CD4-positive, alpha-beta T cell treated with Interleukin-4 for 1 hour (primary cell): Measurements from ENCODE around the gene SKI.
A peak's percentile ranks its signal among the peaks of the same experiment; 100 is the strongest.

Experiments used
- DNase-seq, 2 donors: peaks; one replicate each; pipeline ENCODE4 v3.0.0-alpha.2; 2020 to 2022

SKI gene

GRCh38 chr1:2298685-2299084 lies 70.6 kb downstream of the SKI start:
- DNase-seq, result no peak

GRCh38 chr1:2299131-2299627 lies 71.1 kb downstream of the SKI start:
- DNase-seq, result no peak

GRCh38 chr1:2300004-2300771 lies 72.1 kb downstream of the SKI start:
- DNase-seq, result peak; percentile 86 to 92

GRCh38 chr1:2300851-2301606 lies 72.9 kb downstream of the SKI start:
- peak; percentile 94 to 98 for DNase-seq

GRCh38 chr1:2301607-2302291 lies 73.6 kb downstream of the SKI start:
- DNase-seq, result no peak

- DNase-seq, result no peak
Observed at GRCh38 chr1:2302292-2302925, 74.3 kb downstream of the SKI start.

- DNase-seq, result no peak
Observed at GRCh38 chr1:2303016-2303775, 75.1 kb downstream of the SKI start.

GRCh38 chr1:2303781-2304180 lies 75.7 kb downstream of the SKI start:
- no peak for DNase-seq

GRCh38 chr1:2304282-2304681 lies 76.2 kb downstream of the SKI start:
- no peak for DNase-seq

- DNase-seq, result peak in 1 of 2 donors; percentile 38
Observed at GRCh38 chr1:2304921-2305681, 77.0 kb downstream of the SKI start.

- no peak for DNase-seq
Observed at GRCh38 chr1:2306151-2306978, 78.2 kb downstream of the SKI start.

- no peak for DNase-seq
Observed at GRCh38 chr1:2307064-2307605, 79.0 kb downstream of the SKI start.

GRCh38 chr1:2307972-2308371 lies 79.9 kb downstream of the SKI start:
- DNase-seq, result no peak

- DNase-seq, result no peak
Observed at GRCh38 chr1:2308844-2309243, 80.7 kb downstream of the SKI start.

GRCh38 chr1:2310332-2311183 lies 82.4 kb downstream of the SKI start:
- DNase-seq, result no peak

- DNase-seq, result peak; percentile 62 to 69
Observed at GRCh38 chr1:2311184-2312032, 83.3 kb downstream of the SKI start.

GRCh38 chr1:2312160-2312514 lies 84.0 kb downstream of the SKI start:
- DNase-seq, result no peak
